IMR-90 (cell line): ENCODE data around the gene RBL2. TPM values are rescaled to one million over a fixed set of nuclear protein-coding genes. Genes with fewer than 3 reads are reported as not detected.

Experiments
- ATAC-seq: fragments of 200-7000 bp; cut with Tn5 transposase; 2 replicates; pipeline ENCODE4 v1.9.1; 2020; ENCODE audit warnings: low read depth, mild to moderate bottlenecking, moderate library complexity
- BruUV-seq: library from RNA; stranded (reverse); fragments of 400-500 nt; replicated peaks from 2 replicates; lab custom pipeline; 2021; lab: Mats Ljungman, UMichigan
- CTCF ChIA-PET: fragments of 300-600 bp; formaldehyde crosslinking; extraction: SDS; loops from one replicate; lab custom pipeline; 2021; ENCODE audit warnings: antibody characterized with exemption; lab: Yijun Ruan, JAX
- POLR2A ChIA-PET: fragments of 300-600 bp; sonication (Branson Sonifier 250); formaldehyde crosslinking; loops from one replicate; lab custom pipeline; 2022; ENCODE audit warnings: antibody characterized with exemption; ENCODE audit not compliant: unreplicated experiment; lab: Charles Lee
- DNase-seq: peaks from one replicate; pipeline ENCODE4 v3.0.0; 2013
- H2AFZ ChIP-seq: replicated peaks from 2 replicates; pipeline ENCODE3; 2013; ENCODE audit warnings: low read length, mild to moderate bottlenecking; ENCODE audit not compliant: poor library complexity
- H2AK5ac ChIP-seq: 2 replicates; pipeline ENCODE4 v1.6.1; 2013; ENCODE audit warnings: low read depth, low read length, inconsistent platforms
- H2AK9ac ChIP-seq: replicated peaks from 2 replicates; pipeline ENCODE3; 2013; ENCODE audit warnings: mild to moderate bottlenecking, low read depth, low read length, moderate library complexity; ENCODE audit not compliant: poor library complexity
- H2BK120ac ChIP-seq: 2 replicates; pipeline ENCODE4 v1.6.1; 2013; ENCODE audit warnings: low read depth, low read length, inconsistent platforms
- H2BK15ac ChIP-seq: 3 replicates; pipeline ENCODE4 v1.6.1; 2013; ENCODE audit warnings: low read depth, low read length, inconsistent platforms
- H2BK20ac ChIP-seq: 2 replicates; pipeline ENCODE4 v1.6.1; 2013; ENCODE audit warnings: low read depth, mild to moderate bottlenecking, inconsistent platforms, low read length, moderate library complexity
- H2BK5ac ChIP-seq: 2 replicates; pipeline ENCODE4 v1.6.1; 2013; ENCODE audit warnings: mild to moderate bottlenecking, low read depth, low read length, inconsistent platforms; ENCODE audit not compliant: poor library complexity, severe bottlenecking
- H3K14ac ChIP-seq: replicated peaks from 2 replicates; pipeline ENCODE4 v1.6.1; 2013; ENCODE audit warnings: low read depth, low read length, inconsistent platforms
- H3K18ac ChIP-seq: 2 replicates; pipeline ENCODE4 v1.6.1; 2013; ENCODE audit warnings: low read depth, low read length, control low read depth
- H3K23ac ChIP-seq: 2 replicates; pipeline ENCODE4 v1.6.1; 2013; ENCODE audit warnings: low read depth, low read length, inconsistent platforms
- H3K27ac ChIP-seq: 2 replicates; pipeline ENCODE4 v1.5.1; 2013; ENCODE audit warnings: mild to moderate bottlenecking, control low read depth, low read length; ENCODE audit not compliant: insufficient read depth
- H3K27me3 ChIP-seq: 2 replicates; pipeline ENCODE4 v1.6.1; 2013; ENCODE audit warnings: low read length; ENCODE audit not compliant: control insufficient read depth, insufficient read depth
- H3K36me3 ChIP-seq: 2 replicates; pipeline ENCODE4 v1.6.1; 2013; ENCODE audit warnings: low read length, mixed read lengths; ENCODE audit not compliant: control insufficient read depth, insufficient read depth
- H3K4ac ChIP-seq: 2 replicates; pipeline ENCODE4 v1.6.1; 2013; ENCODE audit warnings: low read depth, low read length, inconsistent platforms
- H3K4me1 ChIP-seq: 2 replicates; pipeline ENCODE4 v1.6.1; 2013; ENCODE audit warnings: low read length, mixed read lengths; ENCODE audit not compliant: control insufficient read depth, insufficient read depth
- H3K4me2 ChIP-seq: 2 replicates; pipeline ENCODE4 v1.6.1; 2013; ENCODE audit warnings: low read depth, mild to moderate bottlenecking, control low read depth, low read length, moderate library complexity
- H3K4me3 ChIP-seq: 2 replicates; pipeline ENCODE4 v1.5.1; 2013; ENCODE audit warnings: low read depth, mild to moderate bottlenecking, control low read depth, low read length, moderate library complexity; ENCODE audit not compliant: insufficient read depth
- H3K56ac ChIP-seq: 2 replicates; pipeline ENCODE4 v1.6.1; 2013; ENCODE audit warnings: low read length, inconsistent platforms; ENCODE audit not compliant: insufficient read depth; ENCODE audit errors: extremely low read depth
- H3K79me1 ChIP-seq, 2 experiments: 2 replicates each; pipeline ENCODE4 v1.6.1; 2013; ENCODE audit warnings: low read length in 2 of 2, inconsistent platforms in 1 of 2, low read depth in 1 of 2
- H3K9ac ChIP-seq: 2 replicates; pipeline ENCODE4 v1.6.1; 2013; ENCODE audit warnings: low read depth, low read length, control low read depth
- H3K9me1 ChIP-seq: 2 replicates; pipeline ENCODE4 v1.6.1; 2013; ENCODE audit warnings: low read length, inconsistent platforms; ENCODE audit not compliant: insufficient read depth
- H3K9me3 ChIP-seq: 2 replicates; pipeline ENCODE4 v1.6.1; 2013; ENCODE audit warnings: low read length; ENCODE audit not compliant: control insufficient read depth, insufficient read depth
- H4K20me1 ChIP-seq: 2 replicates; pipeline ENCODE4 v1.6.1; 2013; ENCODE audit warnings: low read length, inconsistent platforms; ENCODE audit not compliant: insufficient read depth
- H4K5ac ChIP-seq: 2 replicates; pipeline ENCODE4 v1.6.1; 2013; ENCODE audit warnings: mild to moderate bottlenecking, low read depth, low read length, control low read depth
- H4K8ac ChIP-seq, 2 experiments: 2 replicates each; pipeline ENCODE4 v1.6.1; 2013; ENCODE audit warnings: low read depth in 2 of 2, low read length in 2 of 2, control low read depth in 1 of 2, inconsistent platforms in 1 of 2
- H4K91ac ChIP-seq: 2 replicates; pipeline ENCODE4 v1.6.1; 2013; ENCODE audit warnings: low read depth, low read length, inconsistent platforms; ENCODE audit not compliant: insufficient read depth
- BHLHE40 ChIP-seq: fragments of 150-350 bp; IDR thresholded peaks from 2 replicates; pipeline ENCODE4 v1.6.1; 2016; ENCODE audit warnings: mild to moderate bottlenecking, low read depth, low read length
- ELK1 ChIP-seq: fragments of 150-350 bp; IDR thresholded peaks from 2 replicates; pipeline ENCODE4 v1.6.1; 2016; ENCODE audit warnings: low read depth, mild to moderate bottlenecking, low read length, moderate library complexity, borderline replicate concordance
- FOS ChIP-seq: fragments of 150-350 bp; IDR thresholded peaks from 2 replicates; pipeline ENCODE4 v1.6.1; 2016; ENCODE audit warnings: low read depth, low read length
- MAZ ChIP-seq: IDR thresholded peaks from 2 replicates; pipeline ENCODE4 v1.6.1; 2012; ENCODE audit warnings: low read depth, mild to moderate bottlenecking, low read length, improper control_type of control experiment, moderate library complexity, borderline replicate concordance
- NFE2L2 ChIP-seq: fragments of 150-350 bp; IDR thresholded peaks from 2 replicates; pipeline ENCODE4 v1.6.1; 2016; ENCODE audit warnings: low read depth, mild to moderate bottlenecking, low read length
- RCOR1 ChIP-seq: IDR thresholded peaks from 2 replicates; pipeline ENCODE4 v1.6.1; 2012; ENCODE audit warnings: mild to moderate bottlenecking, low read length, improper control_type of control experiment; ENCODE audit not compliant: insufficient replicate concordance
- SMC3 ChIP-seq: fragments of 150-350 bp; IDR thresholded peaks from 2 replicates; pipeline ENCODE4 v1.6.1; 2016; ENCODE audit warnings: low read depth, mild to moderate bottlenecking, antibody characterized with exemption, low read length, moderate library complexity
- WGBS, 2 experiments: methylation state at CpG; one replicate each; pipeline versions ENCODE4 v1.1.5 to v1.1.7; 2013; ENCODE audit warnings: missing lambda C conversion rate in 2 of 2; ENCODE audit not compliant: insufficient read length in 1 of 2; ENCODE audit errors: extremely low coverage in 2 of 2; 5-methylcytosine and 5-hydroxymethylcytosine counted together
- dilution Hi-C: fragments of 300-500 bp; cut with HindIII; formaldehyde crosslinking; loops from one replicate; pipeline ENCODE4 v1.14.3; 2018; ENCODE audit warnings: low sequenced_read_pairs; ENCODE audit not compliant: unreplicated experiment
- in situ Hi-C: fragments of 300-500 bp; cut with MboI; formaldehyde crosslinking; loops from 3 replicates; pipeline ENCODE4 v1.14.3; 2019; ENCODE audit warnings: low sequenced_read_pairs, inconsistent platforms, mixed read lengths
- intact Hi-C: fragments of 100-400 bp; cut with micrococcal nuclease; formaldehyde crosslinking; loops from 2 replicates; pipeline ENCODE4 v1.10.0; 2022
- polyA plus RNA-seq, 3 experiments: library from polyadenylated mRNA; depleted of rRNA; stranded (reverse); fragments of >200 nt; gene quantifications; 2 replicates each; pipeline ENCODE4 v1.2.3, GENCODE V29; 2012; ENCODE audit warnings: low replicate concordance in 1 of 3
- total RNA-seq: library from RNA; depleted of rRNA; stranded (reverse); fragments of >200 nt; gene quantifications from 2 replicates; pipeline ENCODE4 v1.2.3, GENCODE V29; 2012

RBL2 gene
- total and polyA plus RNA-seq, 2 of the 4 experiments (the other 2 are of a cell fraction) = 19.7 to 23.4 TPM

- in situ Hi-C loops = no loop called here
- H3K18ac ChIP-seq = no peak overlapping the region
- H3K4me2 ChIP-seq = peak overlapping the region; percentile 49; the same call in 1 of the 2 replicates
- H3K56ac ChIP-seq = no peak overlapping the region
- no peaks in the 10 kb centered on the region for H3K4me1 ChIP-seq
- no peak overlapping the region for H4K5ac ChIP-seq
- H3K79me1 ChIP-seq = no peaks in the 10 kb centered on the region
- H4K91ac ChIP-seq = no peak overlapping the region
- H3K9me3 ChIP-seq = no peaks in the 10 kb centered on the region
- no peak overlapping the region for H2AK5ac ChIP-seq
- H3K9ac ChIP-seq = no peak overlapping the region
- H3K27me3 ChIP-seq = 0 out of 2 replicates have a peak, but pooled peaks cover 2% of the 10 kb centered on the region
- H4K8ac ChIP-seq = no peak overlapping the region
- H3K4ac ChIP-seq = no peak overlapping the region
- DNase-seq (peak; percentile 4), ATAC-seq (peak; percentile 71)
- WGBS, 2 experiments = 49% methylated on average over 2 of the region's 4 CpGs; no CpG with 5 or more reads in 1 of the 2 experiments
- H2AK9ac ChIP-seq = no peak overlapping the region
- no peak overlapping the region for H3K14ac ChIP-seq
- no peaks in the 10 kb centered on the region for H3K9me1 ChIP-seq
- H2BK120ac ChIP-seq = no peak overlapping the region
- ChIA-PET CTCF (interaction anchor here (0.8 kb wide), 1 partner anchor 12 kb away, joined by 3 read pairs; no protein-coding TSS in a partner anchor), POLR2A (no interaction called here)
- H2BK15ac ChIP-seq = no peak overlapping the region
- no peak overlapping the region for H2BK20ac ChIP-seq
- no peak overlapping the region for H3K23ac ChIP-seq
- intact Hi-C loops = no loop called here
- H4K20me1 ChIP-seq = no peaks in the 10 kb centered on the region
- no peak overlapping the region for H2AFZ ChIP-seq
- no peak overlapping the region for H3K4me3 ChIP-seq
- no peak overlapping the region for H3K27ac ChIP-seq
- no peak overlapping the region for H2BK5ac ChIP-seq
- dilution Hi-C loops = no loop called here
- H3K36me3 ChIP-seq = no peaks in the 10 kb centered on the region
- BruUV-seq = no TSS peak
- TF ChIP-seq SMC3 (no peak), MAZ (no peak), NFE2L2 (no peak), RCOR1 (no peak), FOS (no peak), ELK1 (no peak), BHLHE40 (no peak)
Measured at GRCh38 chr16:53417011-53417410, 17.3 kb upstream of the RBL2 start.
